GM18861 (cell line): ENCODE measurements around the gene SIGLEC15.
A peak's percentile ranks its signal among the peaks of the same experiment; 100 is the strongest.
"Not testable (repeated sequence)": the region's sequence is repeated elsewhere in the genome, so short reads cannot be mapped to it uniquely, and the experiment has no call there.

Source experiments
- ATAC-seq: cut with Tn5 transposase; IDR thresholded peaks from one replicate; pipeline ENCODE4 v1.9.1; 2021; ENCODE audit not compliant: unreplicated experiment

Gene SIGLEC15

GRCh38 chr18:45841765-45842442, 16.4 kb downstream of the SIGLEC15 start:
- ATAC-seq, result no peak

- ATAC-seq, result no peak
Observed at GRCh38 chr18:45843019-45843418, 17.5 kb downstream of the SIGLEC15 start.

DNA sequence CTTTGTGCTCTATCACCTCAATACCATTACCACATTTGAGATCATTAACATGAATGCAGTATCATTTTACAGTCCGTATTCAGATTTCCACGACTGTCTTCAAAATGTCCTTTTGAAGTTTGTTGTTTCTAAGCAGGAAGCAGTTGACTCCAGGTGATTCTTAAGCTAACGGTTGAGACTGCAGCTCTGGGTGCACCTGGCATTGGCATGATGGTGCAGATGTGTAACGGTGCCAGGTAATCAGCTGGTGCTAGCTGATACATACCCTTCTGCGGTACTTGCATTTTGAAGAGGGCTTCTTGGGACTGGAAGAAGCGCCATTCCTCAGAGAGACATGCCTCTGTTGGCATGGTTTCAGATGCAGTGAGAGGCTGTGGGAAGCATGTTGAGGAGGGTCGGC, 19.5 kb downstream of the SIGLEC15 start:
- no peak for ATAC-seq

- ATAC-seq, result no peak
Observed at GRCh38 chr18:45845410-45845809, 19.9 kb downstream of the SIGLEC15 start.

DNA sequence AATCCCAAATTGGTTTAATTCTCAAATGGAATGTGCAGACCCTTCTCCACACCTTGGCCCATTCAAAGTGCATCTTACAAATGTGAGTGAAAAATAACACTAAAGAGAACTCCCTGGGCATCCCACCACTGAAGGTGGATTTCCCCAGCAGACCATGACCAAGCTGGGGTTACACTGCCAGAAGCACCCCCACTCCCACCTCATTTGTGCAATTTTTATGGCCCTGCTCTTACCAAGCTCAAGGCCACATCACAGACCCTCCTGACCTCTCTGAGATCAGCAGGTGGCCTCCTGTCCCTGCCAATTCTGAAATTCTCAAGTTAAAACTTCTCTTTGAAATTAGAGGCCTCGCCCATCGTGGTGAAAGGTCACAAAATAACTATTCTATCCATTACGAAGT, 21.6 kb downstream of the SIGLEC15 start:
- ATAC-seq, result no peak

GRCh38 chr18:45848643-45849042, 23.2 kb downstream of the SIGLEC15 start:
- not testable (repeated sequence) for ATAC-seq

GRCh38 chr18:45849529-45849928, 24.1 kb downstream of the SIGLEC15 start:
- ATAC-seq, result no peak

DNA sequence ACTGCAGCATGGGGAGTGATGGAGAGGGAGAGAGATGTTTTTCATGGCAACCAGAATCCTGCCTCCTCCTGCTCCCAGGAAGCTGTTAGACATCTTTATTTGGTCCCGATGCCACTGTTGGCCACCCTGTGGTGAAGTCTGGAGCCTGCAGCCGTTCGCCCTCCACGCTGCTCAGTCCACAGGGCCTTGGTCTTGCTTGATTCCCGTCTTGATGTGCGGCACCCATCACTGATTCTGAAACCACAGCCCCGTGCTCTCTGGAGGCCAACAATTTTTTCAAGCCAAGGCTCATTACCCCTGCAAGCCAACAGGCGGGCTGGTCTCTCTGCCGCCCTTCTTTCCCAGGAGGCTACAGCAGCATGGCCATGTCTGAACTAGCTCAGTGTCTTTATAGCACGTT, 24.5 kb downstream of the SIGLEC15 start:
- peak; percentile 68 for ATAC-seq

- ATAC-seq, result no peak
Observed at GRCh38 chr18:45851161-45851925, 25.9 kb downstream of the SIGLEC15 start.

- ATAC-seq, result no peak
Observed at GRCh38 chr18:45852631-45853030, 27.2 kb downstream of the SIGLEC15 start.

GRCh38 chr18:45854036-45854586, 28.6 kb downstream of the SIGLEC15 start:
- ATAC-seq, result no peak

DNA sequence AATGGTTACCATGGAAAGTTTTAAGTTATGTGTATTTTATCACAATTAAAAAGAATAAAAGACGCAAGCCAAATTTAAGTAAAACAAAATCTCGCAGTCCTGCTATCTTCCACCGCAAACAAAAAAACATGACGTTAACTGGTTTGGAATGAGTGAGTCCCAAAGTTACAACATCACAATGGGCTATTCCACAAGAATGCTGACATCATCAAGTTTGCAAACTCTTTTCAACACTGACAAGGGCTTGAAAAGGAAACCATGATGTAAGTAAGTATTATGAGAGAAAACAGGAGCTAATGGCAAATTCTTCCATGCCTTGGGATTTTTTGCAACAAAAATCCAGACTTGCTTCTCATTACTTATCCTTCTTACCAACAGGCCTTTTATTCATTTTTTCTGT, 31.1 kb downstream of the SIGLEC15 start:
- ATAC-seq, result no peak

DNA sequence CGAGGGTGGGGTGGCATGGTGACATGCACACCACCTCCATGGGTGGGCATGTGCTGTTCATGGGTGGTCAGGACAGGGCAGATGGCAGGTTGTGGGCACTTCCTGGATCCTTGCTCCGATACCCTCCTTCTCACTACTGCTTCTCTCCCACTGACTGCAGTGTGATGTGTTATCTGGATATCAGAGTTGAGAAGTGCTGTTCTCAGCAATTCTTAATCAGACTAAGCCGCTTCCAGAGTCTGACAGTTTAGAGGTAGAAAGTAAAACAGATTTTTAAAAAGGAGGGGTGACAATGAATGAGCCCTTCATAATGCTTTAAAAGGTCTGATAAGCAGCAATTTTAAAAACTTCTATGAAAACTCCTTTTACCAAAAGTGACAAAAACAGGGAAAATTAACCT, 33.9 kb downstream of the SIGLEC15 start:
- no peak for ATAC-seq

DNA sequence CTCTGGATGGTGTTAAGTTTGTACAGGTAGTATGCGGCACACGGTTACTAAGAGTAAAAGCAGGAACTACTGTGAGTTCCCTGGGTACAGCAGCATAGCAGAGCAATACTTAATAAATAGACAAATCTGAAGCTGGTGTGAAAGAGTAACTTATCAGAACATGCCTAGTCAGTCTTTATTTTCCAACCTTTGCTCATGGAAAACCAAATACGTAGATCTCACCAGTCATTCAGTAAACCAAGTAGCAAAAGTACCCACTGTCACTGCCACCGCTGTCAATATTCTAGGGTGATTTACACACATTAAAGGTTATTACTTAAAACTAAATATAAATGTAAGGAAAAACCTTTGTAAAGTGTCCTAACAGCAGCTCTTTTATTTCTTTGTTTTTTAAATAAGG, 35.0 kb downstream of the SIGLEC15 start:
- ATAC-seq, result no peak

GRCh38 chr18:45860971-45861370, 35.5 kb downstream of the SIGLEC15 start:
- ATAC-seq, result no peak

DNA sequence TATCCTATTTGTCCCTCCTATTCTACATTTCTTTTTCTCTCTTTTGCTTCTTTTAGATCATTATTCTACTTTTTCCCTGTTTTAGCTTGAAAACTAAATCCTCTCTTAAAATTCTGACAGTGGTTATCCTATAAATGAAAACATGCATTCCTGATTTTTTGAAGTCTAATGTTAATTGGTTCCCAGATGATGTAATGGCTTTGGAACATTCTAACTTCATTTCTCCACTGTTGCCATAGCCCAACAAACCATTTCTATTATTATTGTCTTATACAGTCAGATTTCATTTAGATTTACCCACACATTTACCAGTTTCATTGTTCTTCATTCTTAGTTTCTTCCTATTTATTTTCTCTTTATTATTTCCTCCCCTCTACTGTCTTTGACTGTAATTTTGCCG, 36.5 kb downstream of the SIGLEC15 start:
- ATAC-seq, result no peak

DNA sequence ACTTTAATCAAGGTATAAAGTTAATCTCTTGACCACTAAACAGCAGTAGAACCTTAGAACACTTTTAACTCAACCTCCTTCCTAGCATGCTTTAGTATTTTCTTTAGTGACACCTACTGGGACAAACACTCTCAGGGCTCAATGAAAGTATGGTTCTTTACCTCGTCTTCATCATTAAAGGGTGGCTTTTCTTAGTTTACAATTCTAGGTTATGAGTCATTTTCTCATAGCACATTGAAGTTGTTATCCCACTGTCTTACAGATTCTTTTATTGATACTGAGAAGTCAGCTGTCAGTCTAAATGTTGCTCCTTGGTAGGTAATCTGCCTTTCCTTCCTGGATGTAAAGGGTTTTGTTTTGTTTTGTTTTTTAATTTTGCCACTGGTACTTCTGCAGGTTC, 38.0 kb downstream of the SIGLEC15 start:
- ATAC-seq, result no peak

DNA sequence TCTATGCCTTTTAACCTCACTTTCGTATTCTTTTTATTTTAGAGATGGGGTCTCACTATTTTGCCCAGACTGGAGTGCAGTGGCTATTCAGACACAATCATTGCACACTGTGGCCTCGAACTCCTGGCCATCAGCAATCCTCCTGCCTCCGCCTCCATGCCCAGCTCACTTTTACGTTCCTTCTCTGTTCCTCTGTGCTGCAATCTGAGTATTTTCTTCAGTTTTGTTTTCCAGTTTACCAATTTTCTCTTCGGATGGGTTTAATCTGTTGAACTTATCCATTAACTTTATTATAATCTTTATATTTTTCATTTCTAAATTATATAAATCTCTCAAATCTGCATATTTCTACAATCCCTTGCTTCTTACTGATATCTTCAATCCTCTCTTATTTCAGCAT, 38.6 kb downstream of the SIGLEC15 start:
- ATAC-seq, result no peak

DNA sequence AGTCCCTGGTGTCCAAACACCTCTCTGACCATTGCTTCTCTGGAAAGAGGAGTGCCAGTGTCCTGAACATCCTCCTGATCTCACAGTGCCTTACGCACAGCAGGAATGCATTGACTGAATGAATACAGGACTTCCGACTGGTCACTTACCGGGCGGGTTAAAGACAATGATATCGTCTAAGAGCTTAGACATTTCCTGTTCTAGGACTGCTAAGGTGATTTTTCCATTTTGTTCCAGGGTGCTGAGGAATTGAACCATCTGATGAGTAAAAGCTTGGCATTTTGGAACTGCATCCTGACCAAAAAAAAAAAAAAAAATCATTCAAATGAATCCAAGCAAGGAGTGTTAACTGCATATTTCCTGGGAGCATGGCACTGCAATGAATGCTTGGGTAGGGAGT, 40.0 kb downstream of the SIGLEC15 start:
- no peak for ATAC-seq

GRCh38 chr18:45870419-45870818, 44.9 kb downstream of the SIGLEC15 start:
- no peak for ATAC-seq

DNA sequence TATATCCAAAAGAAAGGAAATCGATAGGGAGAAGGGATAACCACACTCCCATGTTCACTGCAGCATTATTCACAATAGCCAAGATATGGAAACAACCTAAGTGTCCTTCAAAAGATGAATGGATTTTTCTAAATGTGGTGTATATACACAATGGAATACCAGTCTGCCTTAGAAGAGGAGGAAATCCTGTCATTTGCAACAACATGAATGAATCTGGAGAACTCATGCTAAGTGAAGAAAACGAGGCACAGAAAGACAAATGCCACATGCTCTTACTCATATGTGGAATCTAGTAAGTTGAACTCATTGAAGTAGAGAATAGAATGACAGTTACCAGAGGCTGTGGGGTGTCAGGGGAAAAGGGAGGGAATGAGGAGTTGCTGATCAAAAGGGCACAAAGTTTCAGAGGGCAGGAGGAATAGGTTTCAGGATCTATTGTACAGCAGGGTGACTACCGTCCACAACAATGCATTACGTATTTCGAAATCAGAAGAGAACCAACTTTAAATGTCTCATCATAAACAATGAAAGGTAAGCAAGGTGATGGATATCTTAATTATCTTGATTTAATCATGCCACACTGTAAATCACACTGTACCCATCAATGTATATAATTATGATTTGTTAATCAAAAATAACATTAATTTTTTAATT, 46.1 kb downstream of the SIGLEC15 start:
- no peak for ATAC-seq
